Epidermal melanocyte (primary cell): ENCODE results near the gene GNAZ.

Experiments
- DNase-seq: peaks from one replicate; pipeline ENCODE4 v3.0.0; 2011; ENCODE audit warnings: low spot score; ENCODE audit not compliant: insufficient read length

The GNAZ gene

GRCh38 chr22:23153994-23154393, 83.7 kb downstream of the GNAZ start:
- no peak for DNase-seq

DNA sequence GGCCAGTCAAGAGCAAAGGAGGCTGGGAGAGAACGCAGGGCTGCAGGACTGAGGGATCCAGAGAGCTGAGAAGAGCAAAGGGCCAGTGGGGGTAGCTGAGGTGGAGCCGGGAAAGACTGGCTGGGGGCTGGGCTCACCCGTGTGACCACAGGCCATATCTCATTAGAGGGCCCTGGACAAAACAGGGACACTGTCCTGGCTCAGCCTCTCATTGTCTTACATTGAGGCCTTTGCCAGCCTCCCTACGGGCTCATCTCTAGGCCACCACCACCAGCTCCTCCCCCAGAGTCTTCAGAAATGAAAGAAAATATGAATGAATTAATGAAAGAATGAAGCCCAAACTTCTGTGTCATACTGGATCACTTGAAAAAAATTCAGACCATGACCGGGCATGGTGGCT, 84.1 kb downstream of the GNAZ start:
- no peak for DNase-seq

- no peak for DNase-seq
Observed at GRCh38 chr22:23155143-23155542, 84.8 kb downstream of the GNAZ start.

DNA sequence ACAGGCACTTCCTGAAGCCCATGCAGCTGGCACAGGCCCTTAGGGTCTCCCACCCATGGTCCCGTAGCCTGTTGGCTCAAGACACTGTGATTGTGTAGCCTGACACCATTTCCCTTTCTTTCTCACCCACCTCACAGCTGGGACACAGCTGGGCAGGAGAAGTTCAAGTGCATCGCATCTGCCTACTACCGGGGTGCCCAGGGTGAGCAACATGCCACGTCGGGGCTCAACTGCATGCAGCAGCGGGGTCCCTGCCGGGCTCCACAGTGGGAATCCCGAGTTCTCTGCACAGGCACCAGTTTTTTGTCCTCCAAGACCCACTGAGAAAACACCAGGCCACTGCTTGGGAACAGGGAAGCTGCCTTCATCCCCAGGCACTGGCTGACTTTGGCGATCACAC, 85.5 kb downstream of the GNAZ start:
- no peak for DNase-seq

GRCh38 chr22:23156286-23156685, 86.0 kb downstream of the GNAZ start:
- no peak for DNase-seq

DNA sequence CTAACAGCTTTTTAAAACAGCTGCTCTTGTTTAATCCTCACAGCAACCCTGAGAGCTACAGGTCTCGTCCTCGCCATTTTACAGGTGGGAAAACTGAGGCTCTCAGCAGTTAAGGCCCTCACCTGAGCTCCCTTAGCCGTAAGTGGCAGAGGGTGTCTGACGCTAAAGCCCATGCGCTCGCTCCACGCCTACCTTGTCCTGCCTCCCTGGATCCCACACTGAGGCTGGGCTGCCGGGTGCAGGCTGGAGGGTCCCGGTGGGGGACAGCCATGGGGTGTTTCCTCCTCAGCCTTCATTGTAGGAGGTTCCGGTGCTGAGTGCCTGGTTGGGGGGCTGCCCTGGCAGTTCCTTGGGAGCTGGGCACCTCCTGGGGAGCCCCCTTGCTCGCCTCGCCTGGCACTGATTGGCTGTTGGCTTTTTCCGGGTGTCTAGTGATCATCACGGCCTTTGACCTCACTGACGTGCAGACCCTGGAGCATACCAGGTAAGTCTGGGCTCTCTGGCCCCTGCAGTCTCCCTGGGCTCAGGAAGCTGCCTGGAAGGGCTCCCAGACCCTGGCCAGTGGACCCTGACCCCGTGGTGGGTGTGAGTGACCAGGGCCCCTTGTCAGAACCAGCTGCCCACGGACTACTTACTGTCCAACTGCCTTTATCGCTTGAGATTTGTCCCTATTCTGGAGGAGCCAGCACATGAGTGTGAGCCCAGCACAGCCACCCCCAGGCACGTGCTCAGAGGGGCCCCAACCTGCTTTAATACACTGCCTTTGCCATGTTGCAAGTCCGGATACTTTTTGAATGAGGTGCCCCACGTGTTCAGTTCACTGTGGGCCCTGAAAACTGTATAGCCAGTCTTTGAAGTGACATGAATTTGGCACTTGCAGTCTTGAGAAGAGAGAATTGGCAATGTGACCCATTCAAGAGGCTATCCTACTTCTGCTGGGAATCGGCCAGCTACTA, 87.5 kb downstream of the GNAZ start:
- DNase-seq: no peak

- no peak for DNase-seq
Observed at GRCh38 chr22:23158516-23159290, 88.4 kb downstream of the GNAZ start.

DNA sequence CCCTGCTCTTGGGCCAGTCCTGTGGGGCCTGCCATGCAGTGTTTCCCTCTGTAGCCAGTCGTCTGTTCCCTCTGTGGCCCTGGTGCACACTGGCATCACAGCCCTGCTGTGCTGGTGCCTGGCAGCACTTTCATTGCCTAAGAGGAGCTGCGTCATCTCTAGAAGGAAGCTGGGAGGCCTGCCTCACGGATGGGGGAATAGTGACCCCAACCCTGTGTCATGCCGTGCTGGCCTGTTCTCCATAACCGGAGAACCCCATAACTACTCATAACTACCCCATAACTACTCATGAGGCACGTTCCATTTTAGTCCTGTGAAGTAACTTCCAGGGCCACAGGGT, 88.9 kb downstream of the GNAZ start:
- no peak for DNase-seq

DNA sequence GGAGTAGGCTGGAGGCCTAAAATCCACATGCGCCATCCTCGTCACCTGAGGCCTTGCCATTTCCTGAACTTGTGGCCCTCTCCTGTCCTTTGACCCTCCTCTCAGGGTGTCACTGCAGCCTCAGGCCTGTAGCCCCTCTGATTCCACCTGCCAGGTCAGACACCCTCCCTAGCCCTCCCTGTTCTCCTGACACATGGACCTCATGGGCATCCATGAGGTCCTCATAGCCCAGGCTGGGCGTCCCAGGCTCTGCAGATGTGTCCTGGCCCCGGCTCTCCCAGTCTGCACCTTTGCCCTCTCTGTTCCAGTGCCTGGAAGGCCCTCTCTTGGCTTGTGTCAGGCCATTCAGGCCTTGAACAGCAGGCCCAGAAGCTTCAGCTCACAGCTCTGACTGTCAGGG, 90.7 kb downstream of the GNAZ start:
- DNase-seq: no peak

GRCh38 chr22:23161574-23161973, 91.3 kb downstream of the GNAZ start:
- no peak for DNase-seq

- no peak for DNase-seq
Observed at GRCh38 chr22:23163665-23164064, 93.3 kb downstream of the GNAZ start.

- no peak for DNase-seq
Observed at GRCh38 chr22:23164091-23164490, 93.8 kb downstream of the GNAZ start.

- DNase-seq: no peak
Observed at GRCh38 chr22:23166042-23166831, 95.9 kb downstream of the GNAZ start.

GRCh38 chr22:23166841-23167616, 96.7 kb downstream of the GNAZ start:
- no peak for DNase-seq

- no peak for DNase-seq
Observed at GRCh38 chr22:23168391-23169042, 98.2 kb downstream of the GNAZ start.

- DNase-seq: no peak
Observed at GRCh38 chr22:23169043-23169406, 98.7 kb downstream of the GNAZ start.
